AG09309 (cell line): ENCODE measurements around the gene REN.

Experiments
- DNase-seq: peaks from one replicate; pipeline ENCODE4 v3.0.0-alpha.2; 2010; ENCODE audit warnings: low read depth
- H3K4me3 ChIP-seq: 2 replicates; pipeline ENCODE4 v1.5.1; 2011; ENCODE audit warnings: mild to moderate bottlenecking, low read depth, low read length, moderate library complexity; ENCODE audit not compliant: control insufficient read depth
- CTCF ChIP-seq: IDR thresholded peaks from 2 replicates; pipeline ENCODE4 v1.5.1; 2011; ENCODE audit warnings: mild to moderate bottlenecking, low read depth, low read length, inconsistent platforms; ENCODE audit not compliant: insufficient read depth, control insufficient read depth; ENCODE audit errors: missing control alignments

Gene REN

GRCh38 chr1:204124639-204125038 lies 41.5 kb downstream of the REN start:
- H3K4me3 ChIP-seq = no peak overlapping the region
- DNase-seq = no peak
- no peak for TF ChIP-seq CTCF

GRCh38 chr1:204123376-204123775 lies 42.8 kb downstream of the REN start:
- no peak overlapping the region for H3K4me3 ChIP-seq
- TF ChIP-seq CTCF = peak; percentile 40
- no peak for DNase-seq

GRCh38 chr1:204121840-204122555 lies 44.1 kb downstream of the REN start:
- TF ChIP-seq CTCF = no peak

GRCh38 chr1:204116539-204116938 lies 49.6 kb downstream of the REN start:
- H3K4me3 ChIP-seq = no peak overlapping the region
- DNase-seq = no peak
- no peak for TF ChIP-seq CTCF

More at GRCh38 chr1:204121840-204122555, 44.1 kb downstream of the REN start:
- DNase-seq = no peak
- no peak overlapping the region for H3K4me3 ChIP-seq

GRCh38 chr1:204115116-204115515 lies 51.0 kb downstream of the REN start:
- H3K4me3 ChIP-seq = no peak overlapping the region
- DNase-seq = no peak
- no peak for TF ChIP-seq CTCF

- DNase-seq = no peak
- no peak overlapping the region for H3K4me3 ChIP-seq
- TF ChIP-seq CTCF = no peak
Observed at GRCh38 chr1:204114606-204115005, 51.5 kb downstream of the REN start.
